Astrocyte (in vitro differentiated cells and primary cell): ENCODE measurements around the gene KDM4B. TPM values are rescaled to one million over a fixed set of nuclear protein-coding genes. Genes with fewer than 3 reads are reported as not detected.

ENCODE experiments used
- DNase-seq: peaks from one replicate; pipeline ENCODE4 v3.0.0-alpha.2; 2010; ENCODE audit warnings: low read depth
- FAIRE-seq: peaks from 2 replicates; lab custom pipeline; 2011; peaks lifted over from hg19 to GRCh38; lab: Jason Lieb, UNC
- H2AFZ ChIP-seq: 2 replicates; pipeline ENCODE4 v1.6.0; 2012; ENCODE audit warnings: low read depth, low read length, inconsistent platforms
- H3K27ac ChIP-seq: 2 replicates; pipeline ENCODE4 v1.5.1; 2011; ENCODE audit warnings: low read depth, low read length, inconsistent platforms
- H3K27me3 ChIP-seq: 2 replicates; pipeline ENCODE4 v1.6.0; 2011; ENCODE audit warnings: low read length, inconsistent platforms; ENCODE audit not compliant: insufficient read depth
- H3K36me3 ChIP-seq: 2 replicates; pipeline ENCODE4 v1.5.1; 2011; ENCODE audit warnings: low read length, inconsistent platforms; ENCODE audit not compliant: insufficient read depth
- H3K4me1 ChIP-seq: 2 replicates; pipeline ENCODE4 v1.5.1; 2011; ENCODE audit warnings: low read length, inconsistent platforms; ENCODE audit not compliant: insufficient read depth
- H3K4me2 ChIP-seq: 2 replicates; pipeline ENCODE4 v1.6.0; 2012; ENCODE audit warnings: low read length, inconsistent platforms
- H3K4me3 ChIP-seq: 2 replicates; pipeline ENCODE4 v1.5.1; 2011; ENCODE audit warnings: low read depth, mild to moderate bottlenecking, low read length, inconsistent platforms; ENCODE audit not compliant: insufficient read depth
- H3K79me2 ChIP-seq: 2 replicates; pipeline ENCODE4 v1.6.0; 2012; ENCODE audit warnings: mild to moderate bottlenecking, low read length, inconsistent platforms; ENCODE audit not compliant: insufficient read depth
- H3K9ac ChIP-seq: 2 replicates; pipeline ENCODE4 v1.6.0; 2012; ENCODE audit warnings: mild to moderate bottlenecking, low read length, inconsistent platforms
- H3K9me3 ChIP-seq: 2 replicates; pipeline ENCODE4 v1.5.1; 2012; ENCODE audit warnings: low read depth, mild to moderate bottlenecking, low read length, inconsistent platforms; ENCODE audit not compliant: insufficient read depth
- H4K20me1 ChIP-seq: 2 replicates; pipeline ENCODE4 v1.6.0; 2012; ENCODE audit warnings: low read length, inconsistent platforms; ENCODE audit not compliant: insufficient read depth
- H3K27ac Mint-ChIP-seq: one replicate; pipeline ENCODE4 v1.8.0; 2021; ENCODE audit warnings: mild to moderate bottlenecking, mixed read lengths; ENCODE audit not compliant: unreplicated experiment
- H3K27me3 Mint-ChIP-seq: one replicate; pipeline ENCODE4 v1.8.0; 2021; ENCODE audit warnings: low read depth, mixed read lengths; ENCODE audit not compliant: unreplicated experiment
- H3K36me3 Mint-ChIP-seq: one replicate; pipeline ENCODE4 v1.8.0; 2021; ENCODE audit warnings: low read depth, mixed read lengths; ENCODE audit not compliant: unreplicated experiment
- H3K4me1 Mint-ChIP-seq: one replicate; pipeline ENCODE4 v1.8.0; 2021; ENCODE audit warnings: low read depth, mixed read lengths; ENCODE audit not compliant: unreplicated experiment
- H3K4me3 Mint-ChIP-seq: one replicate; pipeline ENCODE4 v1.8.0; 2021; ENCODE audit warnings: mild to moderate bottlenecking, moderate library complexity, mixed read lengths; ENCODE audit not compliant: unreplicated experiment
- H3K9me3 Mint-ChIP-seq: one replicate; pipeline ENCODE4 v1.8.0; 2021; ENCODE audit warnings: mild to moderate bottlenecking, mixed read lengths; ENCODE audit not compliant: unreplicated experiment
- CTCF ChIP-seq: IDR thresholded peaks from 2 replicates; pipeline ENCODE4 v1.5.1; 2011; ENCODE audit warnings: low read depth, mild to moderate bottlenecking, inconsistent platforms, low read length, moderate library complexity; ENCODE audit not compliant: insufficient read depth
- EZH2 ChIP-seq: IDR thresholded peaks from 2 replicates; pipeline ENCODE4 v1.6.1; 2012; ENCODE audit warnings: mild to moderate bottlenecking, low read length, inconsistent platforms; ENCODE audit not compliant: insufficient read depth
- total RNA-seq: library from RNA; stranded (reverse); gene quantifications from 2 replicates; pipeline ENCODE4 v1.2.1, GENCODE V29; 2021

Gene KDM4B
- total RNA-seq, 1 donor from 2014 or later, result 55.2 TPM

DNA sequence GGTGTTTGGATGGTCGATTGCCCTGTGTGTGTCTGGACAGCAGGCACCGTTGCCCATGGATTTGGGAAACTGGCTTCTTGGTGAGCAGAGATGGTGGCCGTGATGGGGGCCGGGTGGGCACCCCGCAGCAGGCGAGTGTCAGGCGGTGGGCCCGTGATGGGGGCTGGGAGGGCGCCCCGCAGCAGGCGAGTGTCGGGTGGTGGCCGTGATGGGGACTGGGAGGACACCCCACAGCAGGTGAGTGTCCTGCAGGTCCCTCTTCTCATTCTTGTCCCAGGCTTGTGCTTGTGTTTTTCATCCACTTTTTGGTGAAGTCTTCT is 86.5 kb downstream of the KDM4B start:
- Histone ChIP-seq H2AFZ (no peak overlapping the region), H4K20me1 (peaks cover 55% of the 10 kb centered on the region), H3K27me3 (no peaks in the 10 kb centered on the region), H3K9ac (no peak overlapping the region), H3K9me3 (no peaks in the 10 kb centered on the region), H3K4me1 (peaks cover 13% of the 10 kb centered on the region), H3K4me3 (no peak overlapping the region), H3K4me2 (no peak overlapping the region), H3K79me2 (no peaks in the 10 kb centered on the region), H3K36me3 (peaks cover 2% of the 10 kb centered on the region), H3K27ac (no peak overlapping the region)
- FAIRE-seq (no peak), DNase-seq (no peak)
- Mint-ChIP-seq H3K36me3 (peaks cover 4% of the 10 kb centered on the region), H3K4me3 (no peak overlapping the region), H3K27ac (no peak overlapping the region), H3K9me3 (no peaks in the 10 kb centered on the region), H3K27me3 (no peaks in the 10 kb centered on the region), H3K4me1 (no peaks in the 10 kb centered on the region)
- TF ChIP-seq EZH2 (no peak), CTCF (no peak)

DNA sequence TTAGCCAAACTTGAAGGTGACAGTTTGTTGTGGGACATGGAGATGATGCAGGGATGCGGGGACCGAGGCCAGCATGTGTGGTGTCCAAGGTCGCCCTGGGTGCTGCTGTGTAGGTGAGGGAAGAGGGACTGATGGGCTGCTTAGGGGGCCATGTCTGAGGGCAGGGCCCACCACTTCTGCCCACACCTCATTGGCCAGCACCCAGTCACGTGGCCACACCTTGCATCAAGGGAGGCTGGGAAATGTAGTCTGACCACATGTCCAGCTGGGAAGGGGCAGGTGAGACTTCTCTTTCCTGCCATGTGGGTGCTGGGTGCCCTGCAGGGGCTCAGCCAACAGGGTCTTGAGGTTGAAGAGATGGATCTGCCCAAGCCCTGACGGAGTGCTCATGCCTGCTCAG is 88.9 kb downstream of the KDM4B start:
- no peak for TF ChIP-seq EZH2
- no peak for TF ChIP-seq CTCF
- Mint-ChIP-seq H3K27ac (no peak overlapping the region), H3K36me3 (peaks cover 16% of the 10 kb centered on the region), H3K4me1 (no peaks in the 10 kb centered on the region), H3K27me3 (no peaks in the 10 kb centered on the region), H3K9me3 (no peaks in the 10 kb centered on the region), H3K4me3 (no peak overlapping the region)
- FAIRE-seq (no peak), DNase-seq (no peak)
- no peaks in the 10 kb centered on the region for H3K79me2 ChIP-seq
- no peak overlapping the region for H3K4me3 ChIP-seq
- H3K9ac ChIP-seq, result no peak overlapping the region
- H3K27me3 ChIP-seq, result no peaks in the 10 kb centered on the region
- no peaks in the 10 kb centered on the region for H3K9me3 ChIP-seq
- H2AFZ ChIP-seq, result no peak overlapping the region
- H4K20me1 ChIP-seq, result peaks cover 59% of the 10 kb centered on the region
- peaks cover 5% of the 10 kb centered on the region for H3K36me3 ChIP-seq
- no peak overlapping the region for H3K27ac ChIP-seq
- H3K4me1 ChIP-seq, result peaks cover 13% of the 10 kb centered on the region
- no peak overlapping the region for H3K4me2 ChIP-seq

- Histone ChIP-seq H2AFZ (no peak overlapping the region), H4K20me1 (peaks cover 65% of the 10 kb centered on the region), H3K79me2 (no peaks in the 10 kb centered on the region), H3K4me3 (no peak overlapping the region), H3K27me3 (no peaks in the 10 kb centered on the region), H3K4me1 (peaks cover 13% of the 10 kb centered on the region), H3K4me2 (peak overlapping the region; percentile 62), H3K27ac (no peak overlapping the region), H3K36me3 (peaks cover 5% of the 10 kb centered on the region), H3K9ac (peak overlapping the region; percentile 17), H3K9me3 (no peaks in the 10 kb centered on the region)
- Mint-ChIP-seq H3K27ac (no peak overlapping the region), H3K9me3 (no peaks in the 10 kb centered on the region), H3K27me3 (no peaks in the 10 kb centered on the region), H3K4me1 (no peaks in the 10 kb centered on the region), H3K36me3 (peaks cover 21% of the 10 kb centered on the region), H3K4me3 (no peak overlapping the region)
- DNase-seq (peak; percentile 37), FAIRE-seq (no peak)
- TF ChIP-seq EZH2 (no peak), CTCF (no peak)
Observed at GRCh38 chr19:5058521-5059212, 89.8 kb downstream of the KDM4B start.
